ENCODE data around the gene CLMN. TPM values are rescaled to one million over a fixed set of nuclear protein-coding genes. Genes with fewer than 3 reads are reported as not detected.

CLMN gene
- total and polyA plus RNA-seq, 10 of the 15 experiments (the other 5 are each of a cell fraction or from before 2014, with no cell fraction given), result 7.8 to 49.3 (median 18.5) TPM

DNA sequence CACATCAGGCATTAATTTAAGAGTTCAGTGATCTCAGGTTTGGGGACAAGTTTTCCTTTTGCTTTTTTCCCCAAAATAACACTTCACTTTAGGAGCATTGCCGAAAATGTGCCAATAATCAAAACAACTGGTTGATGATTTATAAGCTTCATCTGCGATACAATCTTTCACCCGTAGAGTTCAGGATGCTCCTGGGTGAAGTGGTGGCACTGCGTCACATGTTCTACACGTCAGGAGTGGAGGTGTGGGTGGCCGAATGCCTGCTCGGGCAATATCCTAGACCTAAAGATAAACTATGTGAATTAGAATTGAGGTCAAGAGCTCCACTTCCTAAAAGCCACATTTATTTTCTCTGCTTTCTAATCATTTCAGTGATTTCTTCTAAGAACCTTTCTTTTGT is 91.5 kb downstream of the CLMN start (continued):
- no peak for TF ChIP-seq EGR1 (IDR thresholded peaks at IDR 0.05; ENCODE audit: borderline replicate concordance in 1 of 2, low read depth in 2 of 2, low read length in 2 of 2)
- no peak for TF ChIP-seq YY1 (IDR thresholded peaks at IDR 0.05; ENCODE audit: low read depth, low read length)

DNA sequence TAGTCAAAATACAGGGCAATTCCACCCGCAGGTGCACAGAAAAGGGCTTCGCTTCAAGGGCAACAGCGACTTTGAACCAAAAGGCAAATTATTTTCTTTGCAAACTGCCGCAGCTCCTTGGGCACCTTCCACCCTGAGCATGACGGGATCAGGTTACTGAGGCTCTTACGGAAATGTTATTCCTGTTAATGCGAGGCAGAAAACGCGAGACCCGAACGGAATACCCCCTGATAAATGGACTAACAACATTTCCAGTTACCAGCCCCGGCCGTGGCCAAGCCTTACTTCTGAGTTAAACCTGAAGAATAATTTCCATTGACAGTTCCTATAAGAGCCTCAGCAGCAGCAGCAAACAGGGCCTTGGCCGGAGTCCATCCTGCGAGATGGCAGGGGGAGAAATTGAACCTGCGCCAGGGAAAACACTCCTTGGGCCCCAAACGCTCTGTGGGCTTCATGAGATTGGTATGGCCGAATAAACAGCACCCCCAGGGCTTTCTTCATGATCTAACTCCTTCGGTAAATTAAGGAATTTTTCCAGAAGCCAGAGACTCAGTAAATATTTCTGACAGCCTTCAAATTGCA is 92.3 kb downstream of the CLMN start:
- no peaks in the 10 kb centered on the region for H3K36me3 ChIP-seq (ENCODE audit: control insufficient read depth in 2 of 2, insufficient read depth in 2 of 2, low read length in 1 of 2)
- H4K20me1 ChIP-seq (ENCODE audit: control insufficient read depth, insufficient read depth), result no peaks in the 10 kb centered on the region
- no peak overlapping the region for H3K27ac ChIP-seq (ENCODE audit: control insufficient read depth, insufficient read depth)
- BruUV-seq (replicated peaks), result no TSS peak
- DNase-seq (ENCODE audit: low read depth, low spot score) (no peak), FAIRE-seq (no peak), ATAC-seq (no peak)
- CTCF ChIA-PET, result no interaction called here
- POLR2A ChIA-PET, result no interaction called here
- no peak overlapping the region for H3K4me3 ChIP-seq
- intact Hi-C loops (cut with micrococcal nuclease; ENCODE audit: unreplicated experiment), result no loop called here
- TF ChIP-seq ZNF207 (IDR thresholded peaks at IDR 0.05; ENCODE audit: borderline replicate concordance) (no peak), MYB (IDR thresholded peaks at IDR 0.05; ENCODE audit: borderline replicate concordance, low read depth, low read length) (no peak), ZZZ3 (IDR thresholded peaks at IDR 0.05; ENCODE audit: control insufficient read depth, insufficient read length, low read depth) (no peak), POU2F2 (IDR thresholded peaks at IDR 0.05; ENCODE audit: borderline replicate concordance, low read depth, low read length) (no peak), CREM (IDR thresholded peaks at IDR 0.05; ENCODE audit: low read depth) (no peak), CREB1 (IDR thresholded peaks at IDR 0.05; ENCODE audit: low read depth) (no peak), ESRRA (IDR thresholded peaks at IDR 0.05; ENCODE audit: low read length) (no peak), PAX5 (IDR thresholded peaks at IDR 0.05; ENCODE audit: borderline replicate concordance, low read depth, low read length) (no peak), CHD4 (IDR thresholded peaks at IDR 0.05) (no peak), NR2F1 (conservative IDR thresholded peaks at IDR 0.05) (no peak), SMAD5 (IDR thresholded peaks at IDR 0.05; ENCODE audit: low read depth) (no peak), SPI1 (IDR thresholded peaks at IDR 0.05; ENCODE audit: borderline replicate concordance, insufficient read depth, low read depth, low read length) (no peak), EGR1 (IDR thresholded peaks at IDR 0.05; ENCODE audit: borderline replicate concordance in 1 of 2, low read depth in 2 of 2, low read length in 2 of 2) (no peak)
- TF ChIP-seq, protein P1, sequence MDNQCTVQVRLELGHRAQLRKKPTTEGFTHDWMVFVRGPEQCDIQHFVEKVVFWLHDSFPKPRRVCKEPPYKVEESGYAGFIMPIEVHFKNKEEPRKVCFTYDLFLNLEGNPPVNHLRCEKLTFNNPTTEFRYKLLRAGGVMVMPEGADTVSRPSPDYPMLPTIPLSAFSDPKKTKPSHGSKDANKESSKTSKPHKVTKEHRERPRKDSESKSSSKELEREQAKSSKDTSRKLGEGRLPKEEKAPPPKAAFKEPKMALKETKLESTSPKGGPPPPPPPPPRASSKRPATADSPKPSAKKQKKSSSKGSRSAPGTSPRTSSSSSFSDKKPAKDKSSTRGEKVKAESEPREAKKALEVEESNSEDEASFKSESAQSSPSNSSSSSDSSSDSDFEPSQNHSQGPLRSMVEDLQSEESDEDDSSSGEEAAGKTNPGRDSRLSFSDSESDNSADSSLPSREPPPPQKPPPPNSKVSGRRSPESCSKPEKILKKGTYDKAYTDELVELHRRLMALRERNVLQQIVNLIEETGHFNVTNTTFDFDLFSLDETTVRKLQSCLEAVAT (IDR thresholded peaks at IDR 0.05), result no peak
- TF ChIP-seq, protein P2, sequence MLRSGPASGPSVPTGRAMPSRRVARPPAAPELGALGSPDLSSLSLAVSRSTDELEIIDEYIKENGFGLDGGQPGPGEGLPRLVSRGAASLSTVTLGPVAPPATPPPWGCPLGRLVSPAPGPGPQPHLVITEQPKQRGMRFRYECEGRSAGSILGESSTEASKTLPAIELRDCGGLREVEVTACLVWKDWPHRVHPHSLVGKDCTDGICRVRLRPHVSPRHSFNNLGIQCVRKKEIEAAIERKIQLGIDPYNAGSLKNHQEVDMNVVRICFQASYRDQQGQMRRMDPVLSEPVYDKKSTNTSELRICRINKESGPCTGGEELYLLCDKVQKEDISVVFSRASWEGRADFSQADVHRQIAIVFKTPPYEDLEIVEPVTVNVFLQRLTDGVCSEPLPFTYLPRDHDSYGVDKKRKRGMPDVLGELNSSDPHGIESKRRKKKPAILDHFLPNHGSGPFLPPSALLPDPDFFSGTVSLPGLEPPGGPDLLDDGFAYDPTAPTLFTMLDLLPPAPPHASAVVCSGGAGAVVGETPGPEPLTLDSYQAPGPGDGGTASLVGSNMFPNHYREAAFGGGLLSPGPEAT (IDR thresholded peaks at IDR 0.05; ENCODE audit: low read depth), result no peak
- no peak overlapping the region for H3K9ac ChIP-seq (ENCODE audit: control insufficient read depth, insufficient read depth, low read length)
- H3K4me2 ChIP-seq (ENCODE audit: control insufficient read depth, insufficient read depth), result no peak overlapping the region
- H3K4me1 ChIP-seq (ENCODE audit: control insufficient read depth, insufficient read depth, low read length), result no peaks in the 10 kb centered on the region
- H3K79me2 ChIP-seq (ENCODE audit: control insufficient read depth, insufficient read depth, low read length), result no peaks in the 10 kb centered on the region
- H2AFZ ChIP-seq (ENCODE audit: control insufficient read depth, low read depth, low read length), result no peak overlapping the region
- no peaks in the 10 kb centered on the region for H3K27me3 ChIP-seq (replicated peaks in 1 of 2; ENCODE audit: control insufficient read depth in 2 of 2, insufficient read depth in 2 of 2, low read length in 1 of 2)
- SMC1A ChIA-PET (ENCODE audit: uncharacterized antibody, unreplicated experiment), result no interaction called here
- no peaks in the 10 kb centered on the region for H3K9me3 ChIP-seq (replicated peaks; ENCODE audit: control insufficient read depth, insufficient read depth, low read length)
- WGBS (ENCODE audit: insufficient coverage, insufficient replicate concordance, low lambda C conversion rate, missing lambda C conversion rate), result 82% methylated on average over 19 of the region's 19 CpGs
- RAD21 ChIA-PET (ENCODE audit: unreplicated experiment), result no interaction called here
- in situ Hi-C loops (cut with MboI), result no loop called here

All from GM12878 (cell line).